OCI-LY3 (cell line): Measurements from ENCODE around the gene MOXD1.
"Not testable (repeated sequence)": the region's sequence is repeated elsewhere in the genome, so short reads cannot be mapped to it uniquely, and the experiment has no call there.

Experiments used
- H2AFZ ChIP-seq: fragments of 200-600, 300-600 bp; shearing (Covaris generic); 2 replicates; pipeline ENCODE4 v1.6.0; 2014; ENCODE audit warnings: antibody characterized with exemption, low read depth, low read length
- H3K27ac ChIP-seq: fragments of 200-600, 300-600 bp; sonication (generic); 2 replicates; pipeline ENCODE4 v1.5.1; 2014; ENCODE audit warnings: mild to moderate bottlenecking, low read length, moderate library complexity, mixed read lengths
- H3K27me3 ChIP-seq: fragments of 200-600, 300-600 bp; sonication (generic); 2 replicates; pipeline ENCODE4 v1.6.1; 2014; ENCODE audit warnings: low read depth, low read length, mixed read lengths
- H3K36me3 ChIP-seq: fragments of 200-600, 300-600 bp; sonication (generic); replicated peaks from 2 replicates; pipeline ENCODE3; 2014; ENCODE audit warnings: low read depth, low read length, mixed read lengths
- H3K4me1 ChIP-seq: fragments of 300-600, 200-600 bp; sonication (generic); 2 replicates; pipeline ENCODE4 v1.6.1; 2014; ENCODE audit warnings: low read length, mixed read lengths
- H3K4me2 ChIP-seq: fragments of 200-600, 300-600 bp; sonication (generic); 2 replicates; pipeline ENCODE4 v1.6.1; 2014; ENCODE audit warnings: low read length, mixed read lengths
- H3K4me3 ChIP-seq: fragments of 300-600, 200-600 bp; sonication (generic); 2 replicates; pipeline ENCODE4 v1.5.1; 2014; ENCODE audit warnings: antibody characterized with exemption, mild to moderate bottlenecking, low read length, moderate library complexity
- H3K79me2 ChIP-seq: fragments of 300-600, 200-600 bp; shearing (Covaris generic); 2 replicates; pipeline ENCODE4 v1.6.1; 2014; ENCODE audit warnings: mild to moderate bottlenecking, low read length, mixed read lengths
- H3K9ac ChIP-seq: fragments of 300-600, 200-600 bp; shearing (Covaris generic); 2 replicates; pipeline ENCODE4 v1.6.0; 2014; ENCODE audit warnings: mild to moderate bottlenecking, low read length, moderate library complexity
- H3K9me3 ChIP-seq: fragments of 200-600, 300-600 bp; shearing (Covaris generic); 2 replicates; pipeline ENCODE4 v1.6.1; 2014; ENCODE audit warnings: low read length, mixed read lengths; ENCODE audit not compliant: insufficient read depth
- H4K20me1 ChIP-seq: fragments of 200-600, 300-600 bp; sonication (generic); 2 replicates; pipeline ENCODE4 v1.6.1; 2016; ENCODE audit warnings: low read length, mixed read lengths; ENCODE audit not compliant: insufficient read depth
- EZH2phosphoT487 ChIP-seq: fragments of 200-600 bp; shearing (Covaris generic); IDR thresholded peaks from 2 replicates; pipeline ENCODE4 v1.6.1; 2018; ENCODE audit warnings: antibody characterized with exemption, mixed run types, low read depth
- TF ChIP-seq, protein P1 (sequence below): fragments of 200-600, 300-600 bp; sonication (generic); IDR thresholded peaks from 2 replicates; pipeline ENCODE4 v1.5.1; 2014; ENCODE audit warnings: antibody characterized with exemption, low read length, low read depth

MOXD1 gene

DNA sequence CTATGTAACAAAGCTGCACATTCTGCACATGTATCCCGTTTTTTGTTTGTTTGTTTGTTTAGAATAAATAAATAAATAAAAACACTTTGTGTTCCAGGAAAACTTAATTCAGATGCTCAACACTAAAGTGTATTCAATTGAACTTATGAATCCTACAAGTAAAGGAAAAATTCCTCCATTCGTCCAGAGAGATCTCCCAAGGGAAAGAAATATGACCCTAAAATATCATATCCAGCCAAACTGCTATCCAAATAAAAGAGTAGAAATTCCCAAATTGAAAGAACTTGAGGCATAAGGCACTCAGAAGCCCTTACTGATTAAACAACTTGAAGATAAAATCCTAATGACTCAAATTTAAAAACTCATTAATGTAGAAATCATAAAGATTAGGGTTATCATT is 90.4 kb downstream of the MOXD1 start:
- Histone ChIP-seq H3K9ac (no peak overlapping the region), H3K36me3 (no peaks in the 10 kb centered on the region), H3K79me2 (no peaks in the 10 kb centered on the region), H3K27me3 (no peaks in the 10 kb centered on the region), H2AFZ (no peak overlapping the region), H4K20me1 (no peaks in the 10 kb centered on the region), H3K9me3 (no peaks in the 10 kb centered on the region), H3K27ac (no peak overlapping the region), H3K4me2 (no peak overlapping the region), H3K4me1 (no peaks in the 10 kb centered on the region), H3K4me3 (no peak overlapping the region)
- TF ChIP-seq, protein P1, sequence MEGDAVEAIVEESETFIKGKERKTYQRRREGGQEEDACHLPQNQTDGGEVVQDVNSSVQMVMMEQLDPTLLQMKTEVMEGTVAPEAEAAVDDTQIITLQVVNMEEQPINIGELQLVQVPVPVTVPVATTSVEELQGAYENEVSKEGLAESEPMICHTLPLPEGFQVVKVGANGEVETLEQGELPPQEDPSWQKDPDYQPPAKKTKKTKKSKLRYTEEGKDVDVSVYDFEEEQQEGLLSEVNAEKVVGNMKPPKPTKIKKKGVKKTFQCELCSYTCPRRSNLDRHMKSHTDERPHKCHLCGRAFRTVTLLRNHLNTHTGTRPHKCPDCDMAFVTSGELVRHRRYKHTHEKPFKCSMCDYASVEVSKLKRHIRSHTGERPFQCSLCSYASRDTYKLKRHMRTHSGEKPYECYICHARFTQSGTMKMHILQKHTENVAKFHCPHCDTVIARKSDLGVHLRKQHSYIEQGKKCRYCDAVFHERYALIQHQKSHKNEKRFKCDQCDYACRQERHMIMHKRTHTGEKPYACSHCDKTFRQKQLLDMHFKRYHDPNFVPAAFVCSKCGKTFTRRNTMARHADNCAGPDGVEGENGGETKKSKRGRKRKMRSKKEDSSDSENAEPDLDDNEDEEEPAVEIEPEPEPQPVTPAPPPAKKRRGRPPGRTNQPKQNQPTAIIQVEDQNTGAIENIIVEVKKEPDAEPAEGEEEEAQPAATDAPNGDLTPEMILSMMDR, result no peak
- TF ChIP-seq EZH2phosphoT487, result no peak

DNA sequence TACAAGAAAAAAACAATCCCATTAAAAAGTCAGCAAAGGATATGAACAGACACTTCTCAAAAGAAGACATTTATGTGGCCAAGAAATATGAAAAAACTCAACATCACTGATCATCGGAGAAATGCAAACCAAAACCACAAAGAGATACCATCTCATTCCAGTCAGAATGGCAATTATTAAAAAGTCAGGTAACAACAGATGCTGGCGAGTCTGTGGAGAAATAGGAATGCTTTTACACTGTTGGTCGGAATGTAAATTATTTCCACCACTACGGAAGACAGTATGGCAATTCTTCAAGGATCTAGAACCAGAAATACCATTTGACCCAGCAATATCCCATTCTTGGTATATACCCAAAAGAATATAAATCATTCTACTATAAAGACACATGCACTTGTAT is 91.1 kb downstream of the MOXD1 start:
- H3K36me3 ChIP-seq, H2AFZ ChIP-seq, H3K4me3 ChIP-seq, H3K4me1 ChIP-seq, H3K9ac ChIP-seq, H3K27me3 ChIP-seq, H3K9me3 ChIP-seq, H3K27ac ChIP-seq, H4K20me1 ChIP-seq, H3K79me2 ChIP-seq, H3K4me2 ChIP-seq: not testable (repeated sequence)

DNA sequence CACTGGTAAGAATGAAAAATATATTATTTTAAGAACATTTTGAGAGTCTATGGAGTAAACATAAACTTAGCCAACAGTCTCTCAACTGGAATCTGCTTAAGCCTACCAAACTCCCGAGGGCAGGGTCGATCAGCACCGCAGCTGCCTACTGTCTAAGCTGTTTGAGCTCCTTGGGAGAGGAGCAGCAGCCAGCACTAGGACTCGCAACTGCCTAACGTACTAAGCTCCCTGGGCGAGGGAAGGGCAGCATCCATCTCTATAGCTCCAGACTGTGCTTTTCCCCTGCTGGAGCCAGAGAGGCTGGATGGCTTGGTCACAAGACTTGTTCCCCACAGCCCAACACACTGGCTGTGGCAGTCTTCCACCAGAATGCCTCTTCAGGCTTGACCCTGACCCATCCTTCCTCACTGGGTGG is 96.4 kb downstream of the MOXD1 start:
- TF ChIP-seq, protein P1, result no peak
- no peak for TF ChIP-seq EZH2phosphoT487

DNA sequence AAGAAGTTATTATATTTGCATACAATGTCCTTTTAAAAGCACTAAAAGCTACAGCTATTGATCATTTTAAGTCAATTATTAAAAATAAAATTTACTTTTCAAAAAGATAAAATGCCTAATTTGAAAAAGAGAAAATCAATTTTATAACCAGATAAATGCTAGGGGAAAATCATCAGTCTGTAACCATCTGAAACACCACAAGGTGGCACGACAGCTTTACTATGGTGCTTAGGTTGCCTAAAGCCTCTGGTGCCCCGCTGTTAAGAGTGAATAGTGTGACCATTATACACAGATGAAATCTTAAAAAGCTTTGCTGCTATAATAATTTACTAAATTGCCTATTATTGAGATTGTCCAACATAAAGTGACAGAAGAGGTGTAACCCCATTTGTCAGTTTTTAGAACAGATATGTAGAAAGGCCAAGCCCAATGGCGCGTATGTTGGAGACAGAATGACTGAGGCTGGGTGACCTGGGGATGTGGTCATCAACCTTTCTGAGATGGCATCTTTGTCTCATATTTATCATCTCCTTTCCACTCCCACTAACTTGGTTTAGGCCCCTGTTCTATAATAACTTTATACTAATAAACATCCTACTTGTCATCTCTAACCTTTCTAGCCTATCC is 100.8 kb downstream of the MOXD1 start:
- H3K27me3 ChIP-seq, result peaks cover 5% of the 10 kb centered on the region; the same call in 1 of the 2 replicates
- no peak for TF ChIP-seq EZH2phosphoT487
- TF ChIP-seq, protein P1, result peak; percentile 77
- H2AFZ ChIP-seq, result no peak overlapping the region
- H3K4me1 ChIP-seq, result peaks cover 8% of the 10 kb centered on the region
- H4K20me1 ChIP-seq, result no peaks in the 10 kb centered on the region
- H3K27ac ChIP-seq, result no peak overlapping the region
- no peak overlapping the region for H3K4me2 ChIP-seq
- no peak overlapping the region for H3K4me3 ChIP-seq
- no peak overlapping the region for H3K9ac ChIP-seq
- no peaks in the 10 kb centered on the region for H3K9me3 ChIP-seq
- no peaks in the 10 kb centered on the region for H3K36me3 ChIP-seq
- no peaks in the 10 kb centered on the region for H3K79me2 ChIP-seq

More for the DNA sequence above, 96.4 kb downstream of the MOXD1 start:
- H3K9me3 ChIP-seq, result no peaks in the 10 kb centered on the region
- H2AFZ ChIP-seq, result no peak overlapping the region
- H4K20me1 ChIP-seq, result no peaks in the 10 kb centered on the region
- no peaks in the 10 kb centered on the region for H3K4me1 ChIP-seq
- no peaks in the 10 kb centered on the region for H3K79me2 ChIP-seq
- H3K4me2 ChIP-seq, result no peak overlapping the region
- peaks cover 5% of the 10 kb centered on the region; the same call in 1 of the 2 replicates for H3K27me3 ChIP-seq
- H3K36me3 ChIP-seq, result no peaks in the 10 kb centered on the region
- H3K9ac ChIP-seq, result no peak overlapping the region
- no peak overlapping the region for H3K27ac ChIP-seq
- H3K4me3 ChIP-seq, result no peak overlapping the region
